Measurements from ENCODE around the gene AKT1.

GRCh38 chr14:104721505-104722431 is 73.8 kb downstream of the AKT1 start:
- TF ChIP-seq CTCF (IDR thresholded peaks at IDR 0.05) (no peak), POLR2A (IDR thresholded peaks at IDR 0.05) (no peak)
